ENCODE measurements around the gene ELAVL2. TPM values are rescaled to one million over a fixed set of nuclear protein-coding genes. Genes with fewer than 3 reads are reported as not detected.

Gene ELAVL2
- total RNA-seq, 1 donor from 2014 or later: not detected

GRCh38 chr9:23663946-23664345 lies 162.1 kb downstream of the ELAVL2 start:
- ATAC-seq: no peak
- Histone ChIP-seq H3K27me3 (no peaks in the 10 kb centered on the region), H3K9me3 (no peaks in the 10 kb centered on the region), H3K4me3 (no peak overlapping the region), H3K27ac (no peak overlapping the region), H3K4me1 (no peaks in the 10 kb centered on the region), H3K36me3 (no peaks in the 10 kb centered on the region)
- TF ChIP-seq, protein P1, sequence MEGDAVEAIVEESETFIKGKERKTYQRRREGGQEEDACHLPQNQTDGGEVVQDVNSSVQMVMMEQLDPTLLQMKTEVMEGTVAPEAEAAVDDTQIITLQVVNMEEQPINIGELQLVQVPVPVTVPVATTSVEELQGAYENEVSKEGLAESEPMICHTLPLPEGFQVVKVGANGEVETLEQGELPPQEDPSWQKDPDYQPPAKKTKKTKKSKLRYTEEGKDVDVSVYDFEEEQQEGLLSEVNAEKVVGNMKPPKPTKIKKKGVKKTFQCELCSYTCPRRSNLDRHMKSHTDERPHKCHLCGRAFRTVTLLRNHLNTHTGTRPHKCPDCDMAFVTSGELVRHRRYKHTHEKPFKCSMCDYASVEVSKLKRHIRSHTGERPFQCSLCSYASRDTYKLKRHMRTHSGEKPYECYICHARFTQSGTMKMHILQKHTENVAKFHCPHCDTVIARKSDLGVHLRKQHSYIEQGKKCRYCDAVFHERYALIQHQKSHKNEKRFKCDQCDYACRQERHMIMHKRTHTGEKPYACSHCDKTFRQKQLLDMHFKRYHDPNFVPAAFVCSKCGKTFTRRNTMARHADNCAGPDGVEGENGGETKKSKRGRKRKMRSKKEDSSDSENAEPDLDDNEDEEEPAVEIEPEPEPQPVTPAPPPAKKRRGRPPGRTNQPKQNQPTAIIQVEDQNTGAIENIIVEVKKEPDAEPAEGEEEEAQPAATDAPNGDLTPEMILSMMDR (IDR thresholded peaks at IDR 0.05): no peak
- DNase-seq: no peak
- intact Hi-C loops (cut with DNase I): no loop called here

DNA sequence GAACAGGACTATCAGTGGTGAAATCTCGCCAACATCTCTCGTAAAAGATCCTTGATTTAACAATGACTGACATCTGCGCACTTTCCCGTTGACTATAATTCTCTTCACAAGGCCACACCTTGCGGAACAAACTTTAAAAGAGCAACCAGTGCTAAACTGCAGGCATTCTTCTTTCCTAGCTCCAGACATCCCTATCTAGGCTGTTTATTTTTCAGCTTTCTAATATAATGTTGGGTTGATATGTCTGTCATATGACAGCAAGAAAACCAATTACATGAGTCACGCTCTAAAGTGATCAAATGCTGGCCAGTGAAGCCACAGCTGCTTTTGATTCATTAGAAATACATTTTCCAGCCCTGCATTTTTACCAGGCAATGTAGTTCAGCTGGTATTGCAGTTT lies 162.5 kb downstream of the ELAVL2 start:
- DNase-seq (no peak), ATAC-seq (no peak)
- Histone ChIP-seq H3K9me3 (no peaks in the 10 kb centered on the region), H3K27me3 (no peaks in the 10 kb centered on the region), H3K27ac (no peak overlapping the region), H3K4me1 (no peaks in the 10 kb centered on the region), H3K4me3 (no peak overlapping the region), H3K36me3 (no peaks in the 10 kb centered on the region)
- intact Hi-C loops (cut with DNase I): no loop called here
- TF ChIP-seq, protein P1 (IDR thresholded peaks at IDR 0.05): no peak

DNA sequence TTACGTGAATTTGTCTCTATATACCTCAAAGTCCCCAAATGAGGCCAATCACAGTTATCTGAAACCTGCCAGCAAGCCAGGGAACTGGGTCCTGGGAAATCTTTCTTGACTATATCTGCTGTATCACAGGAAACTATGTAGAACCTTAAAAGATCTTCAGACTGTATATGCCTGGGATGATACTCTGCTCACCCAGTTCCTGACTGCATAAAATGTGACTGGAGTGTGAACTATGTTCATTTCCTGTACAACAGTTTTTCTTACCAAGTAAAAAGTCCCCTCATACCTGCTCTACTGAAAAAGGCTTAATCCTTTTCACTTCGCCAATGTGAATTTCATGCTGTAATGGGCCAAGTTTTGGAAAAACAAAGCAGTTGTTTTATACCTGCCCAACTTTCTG lies 162.9 kb downstream of the ELAVL2 start:
- Histone ChIP-seq H3K27me3 (no peaks in the 10 kb centered on the region), H3K27ac (no peak overlapping the region), H3K4me3 (no peak overlapping the region), H3K4me1 (no peaks in the 10 kb centered on the region), H3K9me3 (no peaks in the 10 kb centered on the region), H3K36me3 (no peaks in the 10 kb centered on the region)
- ATAC-seq (no peak), DNase-seq (no peak)
- TF ChIP-seq, protein P1 (IDR thresholded peaks at IDR 0.05): no peak
- intact Hi-C loops (cut with DNase I): no loop called here

DNA sequence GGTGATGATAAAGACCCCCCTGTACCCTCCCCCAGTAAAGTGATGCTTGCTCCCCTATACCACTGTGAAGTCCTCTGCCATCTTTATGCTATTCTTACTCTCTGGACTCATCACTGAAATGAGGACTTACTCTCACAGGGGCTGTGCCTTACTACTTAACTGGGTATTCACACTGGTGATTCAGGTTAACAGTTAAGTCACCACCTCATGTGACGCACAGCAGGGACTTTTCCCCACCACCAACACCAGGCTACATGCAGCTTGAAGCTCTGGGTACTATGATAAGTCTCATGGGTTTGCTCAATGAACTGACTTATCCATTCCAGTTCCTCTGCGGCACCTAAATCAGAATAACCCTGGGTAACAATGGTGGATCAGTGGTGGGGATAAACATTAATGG lies 163.7 kb downstream of the ELAVL2 start:
- intact Hi-C loops (cut with DNase I): no loop called here
- ATAC-seq: no peak

DNA sequence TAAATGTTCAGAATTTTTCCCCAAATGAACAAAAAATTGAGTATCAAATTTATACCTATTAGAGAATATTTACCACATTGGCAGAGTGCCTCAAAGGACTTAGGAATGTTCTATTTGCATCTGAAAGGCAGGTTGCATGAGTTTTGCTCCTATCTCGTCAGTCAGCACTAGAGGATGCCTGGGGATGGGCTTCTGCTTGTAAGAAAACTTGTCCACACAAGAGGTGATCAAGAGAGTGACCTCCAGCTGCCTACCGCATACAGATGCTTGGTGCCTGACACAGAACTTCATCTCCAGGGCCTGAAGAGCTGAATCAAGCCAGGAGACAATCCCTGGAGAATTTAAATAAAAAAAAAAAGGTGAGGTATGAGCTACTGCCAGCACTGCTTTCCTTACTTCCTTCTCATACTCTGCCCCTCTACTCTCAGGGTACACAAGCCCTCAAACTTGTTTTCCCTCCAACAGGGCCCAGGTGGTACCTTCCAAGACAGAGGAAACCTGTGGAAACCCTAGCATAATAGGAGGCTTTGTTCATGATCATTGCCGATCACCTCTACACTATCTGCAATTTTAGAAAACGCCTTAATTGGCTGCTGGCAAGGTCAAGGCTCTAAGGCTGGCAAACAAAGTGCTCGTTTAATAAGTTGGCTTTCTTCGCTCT lies 166.6 kb downstream of the ELAVL2 start:
- Histone ChIP-seq H3K4me3 (no peak overlapping the region), H3K36me3 (no peaks in the 10 kb centered on the region), H3K4me1 (no peaks in the 10 kb centered on the region), H3K9me3 (no peaks in the 10 kb centered on the region), H3K27ac (no peak overlapping the region), H3K27me3 (no peaks in the 10 kb centered on the region)
- intact Hi-C loops (cut with DNase I): no loop called here
- ATAC-seq (no peak), DNase-seq (no peak)
- TF ChIP-seq, protein P1 (IDR thresholded peaks at IDR 0.05): no peak

More for the DNA sequence above, 163.7 kb downstream of the ELAVL2 start:
- Histone ChIP-seq H3K36me3 (no peaks in the 10 kb centered on the region), H3K4me3 (no peak overlapping the region), H3K9me3 (no peaks in the 10 kb centered on the region), H3K27ac (no peak overlapping the region), H3K4me1 (no peaks in the 10 kb centered on the region), H3K27me3 (no peaks in the 10 kb centered on the region)
- TF ChIP-seq, protein P1 (IDR thresholded peaks at IDR 0.05): no peak
- DNase-seq: no peak

Data from upper lobe of right lung (tissue), 1 donor.